HPDE6-E6E7 (cell line): ENCODE data around the gene FAM32A.

Experiments
- DNase-seq: peaks from one replicate; pipeline ENCODE4 v3.0.0; 2011; ENCODE audit warnings: missing footprints; ENCODE audit errors: extremely low spot score

The FAM32A gene

GRCh38 chr19:16185123-16185767 lies at the start of gene FAM32A:
Gene FAM32A, plus strand, starts transcription at chr19:16185410. Its CDS starts 33 bp downstream, at chr19:16185443.
- peak; percentile 100 for DNase-seq

GRCh38 chr19:16135430-16136127 lies 49.6 kb upstream of the FAM32A start:
- DNase-seq = no peak

DNA sequence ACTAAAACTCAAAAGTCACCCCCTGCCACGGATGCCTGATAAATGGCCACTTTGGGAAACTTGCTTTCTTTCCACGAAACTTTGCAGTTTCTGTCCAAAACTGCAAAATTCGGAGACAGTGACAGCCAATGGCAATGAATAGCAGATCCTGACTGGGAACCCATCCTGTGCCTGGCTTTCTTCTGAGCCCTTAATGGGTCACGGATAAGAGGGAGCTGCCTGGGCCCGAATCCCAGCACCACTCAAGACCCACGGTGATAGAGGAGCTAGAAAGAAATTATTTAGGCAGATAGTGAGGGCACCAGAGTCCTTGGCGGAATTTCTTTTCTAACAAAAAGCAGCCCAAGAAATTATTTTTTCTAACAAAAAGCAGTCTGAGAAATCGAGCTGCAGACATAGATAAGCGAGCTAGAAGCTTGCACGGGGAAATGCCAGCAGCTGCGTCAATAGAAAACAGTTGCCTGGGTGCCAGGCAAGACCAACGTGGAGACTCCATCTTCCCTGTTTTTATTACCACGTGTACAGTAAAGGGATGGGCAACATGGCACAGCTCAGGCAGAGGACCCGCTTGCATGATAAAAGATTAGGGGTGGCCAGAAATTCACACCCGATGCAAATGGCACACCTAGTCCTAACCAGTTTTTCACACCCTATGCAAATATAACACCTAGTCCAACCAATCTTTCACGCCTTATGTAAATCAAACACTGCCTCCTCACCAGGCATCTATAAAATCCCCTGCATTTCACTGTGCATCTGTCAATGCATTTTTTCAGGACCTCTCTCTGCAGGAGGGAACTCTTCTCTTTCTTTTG lies 48.8 kb upstream of the FAM32A start:
- DNase-seq = no peak

- DNase-seq = no peak
Observed at GRCh38 chr19:16139752-16140151, 45.5 kb upstream of the FAM32A start.

- DNase-seq = no peak
Observed at GRCh38 chr19:16141043-16141442, 44.2 kb upstream of the FAM32A start.

GRCh38 chr19:16142032-16142580 lies 43.1 kb upstream of the FAM32A start:
- no peak for DNase-seq

GRCh38 chr19:16143399-16144215 lies 41.6 kb upstream of the FAM32A start, which contains the start of gene HSH2D:
Gene HSH2D, plus strand, starts transcription at chr19:16143685. Its CDS starts 5,066 bp downstream, at chr19:16148751.
- DNase-seq = peak; percentile 85

GRCh38 chr19:16144216-16144581 lies 41.0 kb upstream of the FAM32A start:
- no peak for DNase-seq

- DNase-seq = no peak
Observed at GRCh38 chr19:16146112-16146511, 39.1 kb upstream of the FAM32A start.

DNA sequence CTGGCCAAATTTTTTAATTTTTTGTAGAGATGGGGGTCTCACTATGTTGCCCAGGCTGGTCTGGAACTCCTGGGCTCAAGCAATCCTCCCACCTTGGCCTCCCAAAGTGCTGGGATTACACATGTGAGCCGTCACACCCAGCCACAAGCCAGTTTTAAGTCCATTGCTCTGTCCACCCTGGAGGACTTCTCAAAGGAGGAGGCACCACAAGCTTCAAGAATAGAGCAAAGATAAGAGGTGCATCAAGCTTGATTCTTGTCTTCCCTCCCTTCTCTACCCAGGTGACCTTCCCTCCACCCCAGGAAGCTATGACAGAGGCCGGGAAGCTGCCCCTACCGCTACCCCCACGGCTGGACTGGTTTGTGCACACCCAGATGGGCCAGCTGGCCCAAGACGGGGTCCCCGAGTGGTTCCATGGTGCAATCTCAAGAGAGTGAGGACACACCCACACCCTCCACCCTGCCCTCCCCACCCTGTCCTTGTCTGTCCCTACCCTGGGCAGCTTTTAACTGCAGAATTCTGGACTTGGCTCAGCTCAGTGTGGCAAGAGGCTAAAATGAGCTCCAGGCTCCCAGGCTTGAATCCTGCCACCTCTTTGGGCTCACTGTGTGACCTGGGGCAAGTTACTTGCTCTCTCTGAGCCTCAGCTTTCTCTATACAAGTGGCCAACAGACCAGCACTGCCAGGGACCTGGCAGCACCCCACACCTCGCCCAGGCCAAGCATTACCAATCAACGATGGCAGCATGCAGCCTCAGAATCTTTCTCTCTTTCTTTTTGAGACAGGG lies 36.6 kb upstream of the FAM32A start:
- DNase-seq = no peak

GRCh38 chr19:16153582-16154336 lies 31.5 kb upstream of the FAM32A start:
- no peak for DNase-seq

GRCh38 chr19:16154557-16154956 lies 30.7 kb upstream of the FAM32A start:
- no peak for DNase-seq

- no peak for DNase-seq
Observed at GRCh38 chr19:16155128-16155527, 30.1 kb upstream of the FAM32A start.

DNA sequence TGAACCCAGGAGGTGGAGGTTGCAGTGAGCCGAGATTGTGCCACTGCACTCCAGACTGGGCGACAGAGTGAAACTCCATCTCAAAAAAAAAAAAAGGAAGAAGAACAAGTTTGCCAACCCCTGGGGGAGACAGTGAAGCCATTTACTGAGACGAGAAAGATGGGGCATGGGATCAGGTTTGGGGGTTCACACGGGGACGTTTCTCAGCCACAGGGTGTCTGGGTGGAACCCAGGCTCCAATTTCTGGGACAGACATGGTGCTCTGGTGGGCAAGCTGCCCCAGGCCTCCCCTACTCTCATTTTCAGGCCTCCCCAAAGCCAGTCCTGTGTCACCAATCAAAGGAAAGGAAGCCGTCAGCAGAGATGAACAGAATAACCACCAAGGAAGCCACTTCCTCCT lies 28.3 kb upstream of the FAM32A start:
- no peak for DNase-seq

- no peak for DNase-seq
Observed at GRCh38 chr19:16157601-16158000, 27.6 kb upstream of the FAM32A start.

DNA sequence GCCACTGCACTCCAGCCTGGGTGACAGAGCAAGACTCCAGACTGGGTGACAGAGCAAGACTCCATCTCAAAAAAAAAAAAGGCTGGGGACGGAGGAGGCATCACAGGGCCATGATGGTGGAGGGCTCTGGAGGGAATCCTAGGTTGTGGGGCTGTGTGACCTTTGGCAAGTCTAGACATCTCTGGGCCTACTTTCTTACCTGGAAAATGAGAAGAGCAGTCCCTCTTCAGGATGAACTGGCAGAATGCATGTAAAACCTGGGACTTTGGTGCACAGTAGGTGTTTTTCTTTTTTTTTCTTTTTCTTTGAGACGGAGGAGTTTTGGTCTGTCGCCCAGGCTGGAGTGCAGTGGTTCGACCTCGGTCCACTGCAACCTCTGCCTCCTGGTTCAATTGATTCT lies 25.6 kb upstream of the FAM32A start:
- DNase-seq = no peak

- no peak for DNase-seq
Observed at GRCh38 chr19:16160445-16160942, 24.7 kb upstream of the FAM32A start.

- DNase-seq = peak; percentile 82
Observed at GRCh38 chr19:16160943-16161560, 24.2 kb upstream of the FAM32A start.

DNA sequence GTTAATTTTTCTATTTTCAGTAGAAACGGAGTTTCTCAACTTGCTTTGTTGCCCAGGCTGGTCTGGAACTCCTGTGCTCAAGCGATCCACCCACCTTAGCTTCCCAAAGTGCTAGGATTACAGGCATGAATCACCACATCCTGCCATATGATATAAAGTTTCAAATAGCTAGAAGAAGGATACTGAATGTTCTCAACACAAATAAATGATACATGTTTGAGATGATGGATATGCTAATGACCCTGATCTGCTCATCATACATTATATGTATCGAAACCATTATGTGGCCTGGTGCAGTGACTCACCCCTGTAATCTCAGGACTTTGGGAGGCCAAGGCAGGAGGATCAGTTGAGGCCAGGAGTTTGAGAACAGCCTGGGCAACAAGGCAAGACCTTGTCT lies 23.4 kb upstream of the FAM32A start:
- DNase-seq = no peak
